ENCODE data around the gene RYR3. TPM values are rescaled to one million over a fixed set of nuclear protein-coding genes. Genes with fewer than 3 reads are reported as not detected.

RYR3 gene
- total RNA-seq, 1 experiment from 2014 or later = not detected

- no peaks in the 10 kb centered on the region for H3K4me1 ChIP-seq (ENCODE audit: insufficient read depth, low read length)
- DNase-seq (no peak), ATAC-seq (no peak)
- H3K27me3 ChIP-seq (ENCODE audit: low read length) = peaks cover 81% of the 10 kb centered on the region
- H3F3A ChIP-seq (ENCODE audit: low read length, unreplicated experiment) = no peaks in the 10 kb centered on the region
- CTCF ChIA-PET = no interaction called here
- H2AFZ ChIP-seq (ENCODE audit: low read length) = no peak overlapping the region
- H3K79me2 ChIP-seq (ENCODE audit: low read length) = no peaks in the 10 kb centered on the region
- intact Hi-C loops (cut with micrococcal nuclease) = no loop called here
- H3K27ac ChIP-seq (ENCODE audit: low read length) = no peak overlapping the region
- BruUV-seq (replicated peaks) = no TSS peak
- POLR2A ChIA-PET (ENCODE audit: unreplicated experiment) = interaction anchor here (0.6 kb wide), 1 partner anchor 462 kb away, joined by 3 read pairs; no protein-coding TSS in a partner anchor
- no peak overlapping the region for H3K4me3 ChIP-seq (ENCODE audit: low read length)
- no peaks in the 10 kb centered on the region for H3K9me3 ChIP-seq (ENCODE audit: low read length)
- H3K9me2 ChIP-seq (replicated peaks; ENCODE audit: low read length) = no peaks in the 10 kb centered on the region
- TF ChIP-seq EZH2 (IDR thresholded peaks at IDR 0.05; ENCODE audit: low read length, unreplicated experiment) (no peak), CTCF (conservative IDR thresholded peaks at IDR 0.05; ENCODE audit: low read depth, low read length) (no peak), EZH2phosphoT487 (IDR thresholded peaks at IDR 0.05; ENCODE audit: borderline replicate concordance, low read length) (no peak)
- no peaks in the 10 kb centered on the region for H3K36me3 ChIP-seq (ENCODE audit: low read depth, low read length)
- no peak overlapping the region for H3K4me2 ChIP-seq (ENCODE audit: low read length)
- no peak overlapping the region for H3K9ac ChIP-seq (ENCODE audit: low read length)
- H4K20me1 ChIP-seq (ENCODE audit: low read length) = no peaks in the 10 kb centered on the region
Observed at GRCh38 chr15:33559207-33559890, 248.6 kb downstream of the RYR3 start.

GRCh38 chr15:33561407-33561806 lies 250.6 kb downstream of the RYR3 start:
- ATAC-seq = no peak
- CTCF ChIA-PET = no interaction called here
- H3K27me3 ChIP-seq (ENCODE audit: low read length) = peaks cover 75% of the 10 kb centered on the region

More at GRCh38 chr15:33561407-33561806, 250.6 kb downstream of the RYR3 start:
- Histone ChIP-seq H3K4me1 (ENCODE audit: insufficient read depth, low read length) (no peaks in the 10 kb centered on the region), H3K36me3 (ENCODE audit: low read depth, low read length) (no peaks in the 10 kb centered on the region), H3K9me2 (replicated peaks; ENCODE audit: low read length) (no peaks in the 10 kb centered on the region), H2AFZ (ENCODE audit: low read length) (no peak overlapping the region), H3F3A (ENCODE audit: low read length, unreplicated experiment) (no peaks in the 10 kb centered on the region), H3K27ac (ENCODE audit: low read length) (no peak overlapping the region), H3K9ac (ENCODE audit: low read length) (no peak overlapping the region), H3K4me3 (ENCODE audit: low read length) (no peak overlapping the region), H4K20me1 (ENCODE audit: low read length) (no peaks in the 10 kb centered on the region), H3K4me2 (ENCODE audit: low read length) (no peak overlapping the region), H3K79me2 (ENCODE audit: low read length) (no peaks in the 10 kb centered on the region), H3K9me3 (ENCODE audit: low read length) (no peaks in the 10 kb centered on the region)
- intact Hi-C loops (cut with micrococcal nuclease) = no loop called here
- POLR2A ChIA-PET (ENCODE audit: unreplicated experiment) = no interaction called here
- BruUV-seq (replicated peaks) = no TSS peak
- DNase-seq = no peak
- no peak for TF ChIP-seq EZH2phosphoT487 (IDR thresholded peaks at IDR 0.05; ENCODE audit: borderline replicate concordance, low read length)
- TF ChIP-seq EZH2 (IDR thresholded peaks at IDR 0.05; ENCODE audit: low read length, unreplicated experiment) = no peak
- TF ChIP-seq CTCF (conservative IDR thresholded peaks at IDR 0.05; ENCODE audit: low read depth, low read length) = no peak
